Smooth muscle cell (in vitro differentiated cells): ENCODE measurements around the gene IGLL5. TPM values are rescaled to one million over a fixed set of nuclear protein-coding genes. Genes with fewer than 3 reads are reported as not detected.

Source experiments
- DNase-seq: peaks from one replicate; lab custom pipeline; 2025; ENCODE audit not compliant: unreplicated experiment; lab: John Stamatoyannopoulos, UW
- H2AFZ ChIP-seq: fragments of 200-600 bp; sonication (generic); 2 replicates; pipeline ENCODE4 v1.6.0; 2016; ENCODE audit warnings: antibody characterized with exemption, low read depth, mild to moderate bottlenecking
- H3F3A ChIP-seq: fragments of 200-600 bp; sonication (generic); 2 replicates; pipeline ENCODE4 v1.6.0; 2017; ENCODE audit warnings: antibody characterized with exemption, low read depth
- H3K27ac ChIP-seq: fragments of 200-600 bp; sonication (generic); 2 replicates; pipeline ENCODE4 v1.5.1; 2016; ENCODE audit warnings: low read depth, mild to moderate bottlenecking
- H3K27me3 ChIP-seq: fragments of 200-600 bp; sonication (generic); 2 replicates; pipeline ENCODE4 v1.6.1; 2016; ENCODE audit warnings: low read depth, mild to moderate bottlenecking
- H3K36me3 ChIP-seq: fragments of 200-600 bp; sonication (generic); 2 replicates; pipeline ENCODE4 v1.5.1; 2016; ENCODE audit warnings: low read depth
- H3K4me1 ChIP-seq: fragments of 200-600 bp; sonication (generic); 2 replicates; pipeline ENCODE4 v1.5.1; 2016; ENCODE audit warnings: low read depth
- H3K4me2 ChIP-seq: fragments of 200-600 bp; sonication (generic); 2 replicates; pipeline ENCODE4 v1.6.0; 2016; ENCODE audit warnings: mild to moderate bottlenecking
- H3K4me3 ChIP-seq: fragments of 200-600 bp; sonication (generic); 2 replicates; pipeline ENCODE4 v1.5.1; 2016; ENCODE audit warnings: mild to moderate bottlenecking
- H3K79me2 ChIP-seq: fragments of 200-600 bp; sonication (generic); 2 replicates; pipeline ENCODE4 v1.6.0; 2016; ENCODE audit warnings: low read depth, mild to moderate bottlenecking
- H3K9ac ChIP-seq: fragments of 200-600 bp; sonication (generic); 2 replicates; pipeline ENCODE4 v1.6.0; 2016; ENCODE audit warnings: low read depth
- H3K9me3 ChIP-seq: fragments of 200-600 bp; sonication (generic); replicated peaks from 2 replicates; pipeline ENCODE4 v1.5.1; 2016; ENCODE audit warnings: low read depth
- H4K20me1 ChIP-seq: fragments of 200-600 bp; sonication (generic); 2 replicates; pipeline ENCODE4 v1.6.0; 2016; ENCODE audit warnings: low read depth
- WGBS: methylation state at CpG from one replicate; pipeline ENCODE4 v1.1.7; 2016; ENCODE audit warnings: low lambda C conversion rate; 5-methylcytosine and 5-hydroxymethylcytosine counted together
- polyA plus RNA-seq: library from polyadenylated mRNA; unstranded; fragments of >200 nt; fragmentation: Nextera tagmentation; extraction: Ambion mirVana; gene quantifications from 2 replicates; pipeline ENCODE4 v1.2.1, GENCODE V29; 2016
- total RNA-seq: library from RNA; depleted of rRNA; stranded (reverse); fragments of >200 nt; gene quantifications from 2 replicates; pipeline ENCODE4 v1.2.3, GENCODE V29; 2014
- TF ChIP-seq, protein P1 (sequence below): fragments of 200-600 bp; sonication (generic); IDR thresholded peaks from 2 replicates; pipeline ENCODE4 v1.5.1; 2017; ENCODE audit warnings: borderline replicate concordance, mild to moderate bottlenecking, antibody characterized with exemption; ENCODE audit not compliant: insufficient read depth, poor library complexity, severe bottlenecking

IGLL5 gene
- total and polyA plus RNA-seq, 2 experiments from 2014 or later: not detected

DNA sequence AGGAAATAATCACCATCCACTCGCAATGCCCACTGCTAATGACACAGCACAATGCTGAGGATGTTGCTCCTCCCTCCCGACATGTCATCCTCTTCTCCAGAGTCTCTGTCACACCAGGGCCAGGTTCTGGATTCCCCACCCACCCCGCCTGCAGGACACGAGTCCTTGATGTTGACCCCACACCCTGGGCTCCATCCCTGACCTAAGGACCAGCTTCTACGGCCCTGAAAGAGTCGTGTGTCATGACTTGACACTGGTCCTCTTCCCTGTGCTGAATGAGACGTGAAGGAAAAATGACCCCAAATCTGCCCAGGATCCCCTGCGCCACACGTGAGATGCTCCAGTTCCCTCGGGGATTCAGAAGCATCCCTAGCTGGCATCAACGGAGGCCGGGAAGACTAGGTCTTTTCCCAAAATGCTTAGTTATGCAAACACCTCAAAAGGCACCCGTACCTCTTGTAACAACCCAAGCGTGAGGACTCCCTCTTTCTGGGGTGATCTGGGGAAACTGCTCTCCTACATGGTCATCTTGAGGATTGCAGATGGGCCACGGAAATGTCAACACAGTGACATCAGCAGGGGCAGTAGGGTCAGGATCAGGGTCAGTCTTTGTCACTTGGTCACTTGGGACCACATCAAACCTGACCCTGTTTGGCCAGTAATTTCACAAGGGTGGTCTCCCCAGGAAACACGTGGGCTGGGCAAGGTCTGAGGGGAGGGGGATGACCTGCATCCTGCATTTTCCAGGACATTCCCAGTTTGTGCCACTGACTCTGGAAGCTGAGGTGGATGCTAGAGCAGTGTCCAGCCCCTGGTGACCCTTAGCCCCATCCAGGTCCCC is 42.0 kb downstream of the IGLL5 start:
- no peak overlapping the region for H2AFZ ChIP-seq
- no peaks in the 10 kb centered on the region for H3K9me3 ChIP-seq
- no peaks in the 10 kb centered on the region for H4K20me1 ChIP-seq
- H3F3A ChIP-seq: no peaks in the 10 kb centered on the region
- no peak overlapping the region for H3K4me3 ChIP-seq
- TF ChIP-seq, protein P1, sequence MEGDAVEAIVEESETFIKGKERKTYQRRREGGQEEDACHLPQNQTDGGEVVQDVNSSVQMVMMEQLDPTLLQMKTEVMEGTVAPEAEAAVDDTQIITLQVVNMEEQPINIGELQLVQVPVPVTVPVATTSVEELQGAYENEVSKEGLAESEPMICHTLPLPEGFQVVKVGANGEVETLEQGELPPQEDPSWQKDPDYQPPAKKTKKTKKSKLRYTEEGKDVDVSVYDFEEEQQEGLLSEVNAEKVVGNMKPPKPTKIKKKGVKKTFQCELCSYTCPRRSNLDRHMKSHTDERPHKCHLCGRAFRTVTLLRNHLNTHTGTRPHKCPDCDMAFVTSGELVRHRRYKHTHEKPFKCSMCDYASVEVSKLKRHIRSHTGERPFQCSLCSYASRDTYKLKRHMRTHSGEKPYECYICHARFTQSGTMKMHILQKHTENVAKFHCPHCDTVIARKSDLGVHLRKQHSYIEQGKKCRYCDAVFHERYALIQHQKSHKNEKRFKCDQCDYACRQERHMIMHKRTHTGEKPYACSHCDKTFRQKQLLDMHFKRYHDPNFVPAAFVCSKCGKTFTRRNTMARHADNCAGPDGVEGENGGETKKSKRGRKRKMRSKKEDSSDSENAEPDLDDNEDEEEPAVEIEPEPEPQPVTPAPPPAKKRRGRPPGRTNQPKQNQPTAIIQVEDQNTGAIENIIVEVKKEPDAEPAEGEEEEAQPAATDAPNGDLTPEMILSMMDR: no peak
- H3K4me2 ChIP-seq: no peak overlapping the region
- H3K27ac ChIP-seq: no peak overlapping the region
- no peak for DNase-seq
- H3K79me2 ChIP-seq: no peaks in the 10 kb centered on the region
- WGBS: 90% methylated on average over 16 of the region's 16 CpGs
- H3K9ac ChIP-seq: no peak overlapping the region
- peaks cover 5% of the 10 kb centered on the region for H3K4me1 ChIP-seq
- peaks cover 6% of the 10 kb centered on the region for H3K27me3 ChIP-seq
- no peaks in the 10 kb centered on the region for H3K36me3 ChIP-seq

DNA sequence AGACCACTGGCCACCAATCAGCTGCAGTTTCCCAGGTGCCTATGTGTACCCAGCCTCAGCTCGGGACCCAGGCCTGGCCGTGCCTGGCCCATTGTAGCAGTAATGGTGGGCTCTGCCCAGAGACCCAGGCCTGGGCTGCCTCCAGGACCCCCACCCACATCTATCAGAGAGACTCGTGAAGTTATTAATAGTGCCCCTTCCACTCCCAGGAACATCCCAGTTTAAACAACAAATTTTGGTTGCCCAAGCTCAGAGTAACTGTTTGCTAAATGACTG is 42.5 kb downstream of the IGLL5 start:
- H3K9me3 ChIP-seq: no peaks in the 10 kb centered on the region
- WGBS: 94% methylated on average over 3 of the region's 3 CpGs
- no peak overlapping the region for H3K27ac ChIP-seq
- no peaks in the 10 kb centered on the region for H3F3A ChIP-seq
- no peaks in the 10 kb centered on the region for H3K36me3 ChIP-seq
- no peak overlapping the region for H3K9ac ChIP-seq
- no peak overlapping the region for H2AFZ ChIP-seq
- H3K4me2 ChIP-seq: no peak overlapping the region
- no peak overlapping the region for H3K4me3 ChIP-seq
- TF ChIP-seq, protein P1: no peak
- no peaks in the 10 kb centered on the region for H3K79me2 ChIP-seq
- H4K20me1 ChIP-seq: no peaks in the 10 kb centered on the region
- DNase-seq: no peak
- peaks cover 5% of the 10 kb centered on the region for H3K4me1 ChIP-seq
- H3K27me3 ChIP-seq: peaks cover 6% of the 10 kb centered on the region

DNA sequence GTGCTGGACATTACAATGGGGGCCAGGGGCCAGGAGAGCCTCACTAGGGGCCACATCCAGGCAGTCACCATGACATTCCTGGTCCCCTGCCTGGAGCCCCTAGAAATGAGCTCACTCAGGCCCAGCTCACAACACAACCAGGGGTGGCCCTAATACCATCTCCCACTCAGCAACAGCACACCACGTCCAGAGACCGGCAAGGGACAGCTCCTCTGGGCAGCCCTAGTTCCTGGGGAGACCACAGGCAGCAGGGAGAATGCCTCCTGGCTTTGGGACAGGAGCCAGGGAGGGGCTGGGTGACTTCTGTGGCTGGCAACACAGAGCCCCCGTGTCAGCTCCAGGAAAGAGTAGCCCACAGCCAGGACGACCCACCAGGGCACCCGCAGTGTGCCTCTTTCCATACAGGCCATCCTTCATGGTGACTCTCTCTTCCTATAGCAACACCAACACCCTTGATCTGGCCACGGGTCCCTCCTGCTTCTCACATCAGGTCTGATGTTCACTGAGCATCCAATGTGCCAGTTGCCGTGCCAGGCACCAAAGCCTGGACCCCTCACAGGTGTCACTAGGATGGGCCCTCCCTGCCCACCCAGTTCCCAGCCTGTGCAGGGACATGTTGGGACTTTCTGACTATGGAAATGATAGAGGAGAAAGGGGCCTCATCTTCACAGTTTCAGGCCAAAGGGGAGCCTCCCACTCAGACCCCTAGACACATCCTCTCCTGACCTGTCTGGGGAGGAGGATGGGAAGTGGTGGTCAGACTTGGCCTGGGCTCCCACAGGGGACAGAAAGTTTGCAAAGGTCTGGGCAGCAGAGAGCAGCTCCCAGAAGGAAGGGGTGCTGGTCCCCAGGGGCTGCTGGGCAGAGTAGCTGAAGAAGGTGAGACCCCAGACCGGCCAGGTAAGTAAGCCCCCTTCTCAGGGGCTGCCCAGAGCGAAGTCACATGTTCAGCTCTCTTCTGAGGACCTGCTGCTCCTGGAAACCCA is 43.2 kb downstream of the IGLL5 start:
- no peaks in the 10 kb centered on the region for H3K36me3 ChIP-seq
- DNase-seq: no peak
- no peaks in the 10 kb centered on the region for H4K20me1 ChIP-seq
- peaks cover 6% of the 10 kb centered on the region for H3K27me3 ChIP-seq
- H3F3A ChIP-seq: no peaks in the 10 kb centered on the region
- peaks cover 5% of the 10 kb centered on the region for H3K4me1 ChIP-seq
- H3K9me3 ChIP-seq: no peaks in the 10 kb centered on the region
- H3K9ac ChIP-seq: no peak overlapping the region
- TF ChIP-seq, protein P1: no peak
- no peak overlapping the region for H3K4me3 ChIP-seq
- H3K79me2 ChIP-seq: no peaks in the 10 kb centered on the region
- WGBS: 82% methylated on average over 9 of the region's 9 CpGs
- no peak overlapping the region for H3K27ac ChIP-seq
- no peak overlapping the region for H3K4me2 ChIP-seq
- no peak overlapping the region for H2AFZ ChIP-seq
